ENCODE results near the gene PPP1R9B. TPM values are rescaled to one million over a fixed set of nuclear protein-coding genes. Genes with fewer than 3 reads are reported as not detected.
A peak's percentile ranks its signal among the peaks of the same experiment; 100 is the strongest.

Gene PPP1R9B
- total and polyA plus RNA-seq, 2 donors (not counting 1 experiment from before 2014, with no cell fraction given), result 80.7 to 220 TPM

DNA sequence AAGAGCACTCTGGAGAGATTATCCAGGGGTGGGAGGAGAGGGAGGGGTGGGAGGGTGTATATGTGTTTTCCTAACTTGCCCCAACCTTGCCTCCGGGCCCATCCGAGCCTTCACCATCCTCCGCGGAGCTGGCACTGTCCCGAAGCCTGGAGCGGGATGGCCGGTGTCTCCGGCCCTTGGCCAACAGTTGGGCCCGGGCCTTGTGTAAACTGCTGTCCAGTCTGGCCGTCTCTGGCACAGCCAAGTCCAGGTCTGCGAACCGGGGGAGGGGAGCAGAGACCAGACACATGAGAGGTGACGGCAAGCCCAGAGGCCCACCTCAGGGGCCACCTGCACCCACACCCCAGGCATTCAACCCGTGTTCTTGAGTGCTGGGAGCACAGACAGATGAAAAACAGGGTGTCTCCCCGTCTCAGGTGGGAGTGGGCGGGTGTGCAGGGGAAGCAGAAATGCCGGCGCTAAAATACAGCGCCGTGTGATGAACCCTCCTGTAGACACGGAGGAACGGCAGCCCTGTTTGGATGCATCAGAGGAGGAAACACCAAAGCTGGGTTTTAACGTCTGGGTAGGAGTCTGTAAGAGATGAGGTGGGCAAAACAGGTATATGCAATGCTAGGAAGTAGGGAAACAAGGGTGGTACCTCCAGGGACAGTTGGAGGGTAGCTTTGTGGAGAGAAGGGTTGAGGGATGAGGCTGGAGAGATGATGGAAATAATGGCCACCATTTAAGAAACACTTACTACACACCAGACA, 32.2 kb downstream of the PPP1R9B start:
- H3K9me3 Mint-ChIP-seq (ENCODE audit: insufficient read depth), result no peaks in the 10 kb centered on the region
- ATAC-seq (ENCODE audit: low read depth) (no peak), DNase-seq (no peak)
- H3K27ac ChIP-seq (ENCODE audit: low read length in 2 of 2), result no peak overlapping the region
- H4K20me1 ChIP-seq (ENCODE audit: control insufficient read depth, insufficient read depth, low read length, poor library complexity, severe bottlenecking), result no peaks in the 10 kb centered on the region
- intact Hi-C loops (cut with micrococcal nuclease), result no loop called here
- 96% methylated on average over 22 of the region's 23 CpGs for WGBS (ENCODE audit: insufficient coverage)
- H3K27ac Mint-ChIP-seq, result no peak overlapping the region
- peaks cover 10 to 20% of the 10 kb centered on the region in 2 donors for H3K4me1 ChIP-seq (ENCODE audit: control insufficient read depth in 2 of 2, insufficient read depth in 2 of 2, low read length in 2 of 2)
- peaks cover 55% of the 10 kb centered on the region for H3K27me3 Mint-ChIP-seq
- peaks cover 0 to 47% (median 16%) of the 10 kb centered on the region in 4 experiments for H3K27me3 ChIP-seq (replicated peaks in 1 of 4; ENCODE audit: control extremely low read depth in 1 of 4, control insufficient read depth in 3 of 4, insufficient read depth in 4 of 4, low read length in 3 of 4)
- H3K36me3 ChIP-seq (replicated peaks in 1 of 2; ENCODE audit: control extremely low read depth in 1 of 2, control insufficient read depth in 1 of 2, extremely low read depth in 1 of 2, insufficient read depth in 2 of 2, low read length in 1 of 2), result no peaks in the 10 kb centered on the region
- TF ChIP-seq, protein P1, sequence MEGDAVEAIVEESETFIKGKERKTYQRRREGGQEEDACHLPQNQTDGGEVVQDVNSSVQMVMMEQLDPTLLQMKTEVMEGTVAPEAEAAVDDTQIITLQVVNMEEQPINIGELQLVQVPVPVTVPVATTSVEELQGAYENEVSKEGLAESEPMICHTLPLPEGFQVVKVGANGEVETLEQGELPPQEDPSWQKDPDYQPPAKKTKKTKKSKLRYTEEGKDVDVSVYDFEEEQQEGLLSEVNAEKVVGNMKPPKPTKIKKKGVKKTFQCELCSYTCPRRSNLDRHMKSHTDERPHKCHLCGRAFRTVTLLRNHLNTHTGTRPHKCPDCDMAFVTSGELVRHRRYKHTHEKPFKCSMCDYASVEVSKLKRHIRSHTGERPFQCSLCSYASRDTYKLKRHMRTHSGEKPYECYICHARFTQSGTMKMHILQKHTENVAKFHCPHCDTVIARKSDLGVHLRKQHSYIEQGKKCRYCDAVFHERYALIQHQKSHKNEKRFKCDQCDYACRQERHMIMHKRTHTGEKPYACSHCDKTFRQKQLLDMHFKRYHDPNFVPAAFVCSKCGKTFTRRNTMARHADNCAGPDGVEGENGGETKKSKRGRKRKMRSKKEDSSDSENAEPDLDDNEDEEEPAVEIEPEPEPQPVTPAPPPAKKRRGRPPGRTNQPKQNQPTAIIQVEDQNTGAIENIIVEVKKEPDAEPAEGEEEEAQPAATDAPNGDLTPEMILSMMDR (IDR thresholded peaks at IDR 0.05), result no peak
- no peak for TF ChIP-seq EZH2 (IDR thresholded peaks at IDR 0.05; ENCODE audit: borderline replicate concordance, insufficient read depth, low read depth, low read length, poor library complexity, severe bottlenecking)
- H2AFZ ChIP-seq (ENCODE audit: insufficient read depth, low read depth, low read length, poor library complexity, severe bottlenecking), result no peak overlapping the region
- no peak overlapping the region for H3K9ac ChIP-seq (ENCODE audit: low read length)
- H3K4me2 ChIP-seq (replicated peaks; ENCODE audit: low read depth, low read length, poor library complexity, severe bottlenecking), result no peak overlapping the region
- no peaks in the 10 kb centered on the region for H3K9me3 ChIP-seq (ENCODE audit: control extremely low read depth in 1 of 3, control insufficient read depth in 2 of 3, insufficient read depth in 1 of 3, low read length in 2 of 3)
- POLR2A ChIA-PET, result no interaction called here
- no peaks in the 10 kb centered on the region for H3K79me2 ChIP-seq (ENCODE audit: control insufficient read depth, insufficient read depth, low read length)
- H3K4me1 Mint-ChIP-seq, result peaks cover 14% of the 10 kb centered on the region
- CTCF ChIA-PET, result interaction anchor here (1.0 to 6.8 kb wide), 12 partner anchors 8 to 178 kb away, joined by 3 to 48 read pairs (median 8); partner anchors contain the start of gene PDK2
- H3K4me3 ChIP-seq (ENCODE audit: control extremely low read depth in 1 of 5, extremely low read depth in 1 of 5, insufficient read depth in 1 of 5, low read depth in 2 of 5, low read length in 4 of 5), result no peak overlapping the region
- H3K4me3 Mint-ChIP-seq, result peak overlapping the region; percentile 42
